ENCODE measurements around the gene RAB35. TPM values are rescaled to one million over a fixed set of nuclear protein-coding genes. Genes with fewer than 3 reads are reported as not detected.
"Not testable (repeated sequence)": the region's sequence is repeated elsewhere in the genome, so short reads cannot be mapped to it uniquely, and the experiment has no call there.

RAB35 gene
- total RNA-seq, 1 donor from 2014 or later: 53.1 TPM

DNA sequence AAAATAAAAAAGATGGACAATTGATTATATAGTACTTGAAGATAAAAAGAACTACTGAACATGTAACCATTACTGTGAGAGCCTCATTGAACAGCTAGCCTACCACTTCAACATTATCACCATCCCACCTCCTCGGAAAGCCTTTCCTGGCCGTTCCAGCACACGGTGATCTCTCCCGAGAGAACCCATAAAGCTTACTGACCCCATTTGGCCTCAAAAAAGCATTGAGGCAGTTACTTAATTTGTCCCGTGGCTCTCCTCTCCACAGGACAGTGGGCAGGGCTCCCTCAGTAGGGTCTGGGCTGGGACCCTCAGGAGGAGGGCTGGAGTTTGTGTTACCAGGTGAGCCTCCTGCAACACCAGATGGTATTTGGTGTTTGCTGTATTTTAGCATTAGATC lies 55.8 kb downstream of the RAB35 start:
- DNase-seq (ENCODE audit: low spot score): no peak

DNA sequence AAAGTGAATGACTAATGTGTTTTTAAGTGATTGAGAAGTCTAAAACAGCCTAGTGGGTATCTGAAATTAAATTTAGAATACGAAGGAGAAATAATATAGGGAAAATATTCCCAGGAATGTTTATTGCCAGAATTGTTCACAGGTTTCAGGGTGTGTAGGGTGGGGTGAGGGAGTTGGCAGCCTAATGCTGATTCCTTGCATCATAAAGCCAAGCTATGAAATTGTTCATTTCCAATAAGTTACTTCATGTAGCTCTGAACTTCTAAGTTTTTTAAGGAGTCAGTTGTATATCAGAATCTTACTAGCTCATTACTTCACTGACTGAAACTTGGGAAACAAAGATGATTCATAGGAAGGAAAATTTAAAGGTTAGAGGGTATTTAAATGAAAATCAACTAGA lies 56.4 kb downstream of the RAB35 start:
- no peak for DNase-seq (ENCODE audit: low spot score)

DNA sequence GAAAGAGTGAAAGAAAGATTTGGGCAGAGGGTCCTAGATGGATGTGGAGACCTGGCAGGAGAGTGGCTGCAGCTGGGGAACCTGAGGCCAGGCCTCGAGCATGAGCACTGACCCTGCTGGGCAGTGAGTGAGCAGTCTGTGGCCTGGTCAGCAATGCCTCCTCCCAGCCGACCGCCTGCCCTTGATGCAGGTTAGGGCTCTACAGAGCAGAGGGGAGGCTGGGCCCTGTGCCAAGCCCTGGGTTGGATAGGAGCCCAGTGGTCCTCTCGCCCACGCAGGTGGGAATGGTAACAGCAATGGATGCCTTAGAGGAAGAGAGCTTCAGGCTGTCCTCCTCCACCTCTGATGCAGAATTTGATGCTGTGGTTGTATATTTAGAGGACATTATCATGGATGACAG lies 59.8 kb downstream of the RAB35 start:
- no peak for DNase-seq (ENCODE audit: low spot score)

DNA sequence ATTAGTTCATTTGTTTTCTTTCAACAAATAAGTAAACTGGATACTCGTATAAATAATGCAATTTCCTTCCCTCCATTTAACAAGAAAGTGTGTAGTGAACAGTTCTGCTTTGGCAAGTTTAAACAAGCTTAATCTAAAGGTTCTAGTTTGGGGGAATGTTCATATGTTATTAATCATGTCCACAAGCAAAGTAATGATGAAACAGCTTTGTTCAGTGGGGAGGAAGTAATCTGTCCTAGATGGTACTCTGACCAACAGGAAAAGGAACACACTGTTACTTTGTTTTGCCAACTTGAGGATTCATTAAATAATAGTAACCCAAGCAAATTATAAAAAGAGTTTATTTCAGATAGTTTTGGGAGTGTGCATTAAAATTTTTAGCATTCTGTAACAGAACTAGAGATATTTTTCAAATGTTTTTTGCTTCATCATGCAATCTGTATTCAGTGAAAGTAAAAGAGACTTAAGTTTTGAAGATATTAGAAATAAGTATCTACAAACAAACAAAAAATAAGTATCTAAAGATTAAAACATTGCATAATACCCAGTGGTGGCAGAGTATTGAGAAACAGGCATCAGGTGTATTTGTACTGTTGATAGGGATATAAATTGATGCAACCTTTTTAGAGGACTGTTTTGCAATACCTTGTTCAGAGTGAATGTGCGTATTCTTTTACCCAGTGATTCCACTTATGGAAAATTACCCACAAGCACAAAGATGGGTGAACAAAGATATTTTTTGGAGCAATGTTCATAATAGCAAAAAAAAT lies 61.1 kb downstream of the RAB35 start:
- DNase-seq (ENCODE audit: low spot score): no peak

DNA sequence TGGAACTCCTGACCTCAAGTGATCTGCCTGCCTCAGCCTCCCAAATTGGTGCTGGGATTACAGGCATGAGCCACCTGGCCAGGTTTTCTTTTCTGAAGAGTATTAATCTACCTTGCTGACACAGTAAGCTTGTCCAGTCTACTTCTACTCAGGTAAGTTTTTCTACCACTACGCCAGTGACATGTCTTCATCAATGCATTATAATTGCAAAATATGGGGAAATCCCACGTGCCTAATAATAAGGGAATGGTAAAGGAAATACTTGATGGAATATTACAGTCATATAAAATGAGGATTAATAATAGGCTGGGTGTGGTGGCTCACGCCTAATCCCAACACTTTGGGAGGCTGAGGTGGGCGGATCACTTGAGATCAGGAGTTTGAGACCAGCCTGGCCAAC lies 62.3 kb downstream of the RAB35 start:
- no peak for DNase-seq (ENCODE audit: low spot score)

DNA sequence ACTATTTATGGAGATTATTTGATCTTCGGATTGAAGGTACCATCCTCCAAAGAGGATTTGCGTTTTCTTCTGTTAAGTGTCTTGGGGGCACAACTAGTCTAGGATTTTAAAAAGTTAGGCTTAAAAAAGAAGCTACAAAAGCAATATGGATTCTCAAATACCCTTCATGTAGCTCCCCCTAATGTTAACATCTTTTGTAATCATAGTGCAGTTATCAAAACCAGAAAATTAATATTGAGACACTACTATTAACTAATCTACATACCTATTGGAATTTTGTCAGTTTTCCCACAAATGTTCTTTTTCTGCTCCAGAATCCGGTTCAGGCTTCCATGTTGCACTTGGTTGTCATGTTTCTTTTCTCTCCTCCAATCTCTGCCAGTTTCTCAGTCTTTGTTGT lies 65.0 kb downstream of the RAB35 start:
- DNase-seq (ENCODE audit: low spot score): no peak

DNA sequence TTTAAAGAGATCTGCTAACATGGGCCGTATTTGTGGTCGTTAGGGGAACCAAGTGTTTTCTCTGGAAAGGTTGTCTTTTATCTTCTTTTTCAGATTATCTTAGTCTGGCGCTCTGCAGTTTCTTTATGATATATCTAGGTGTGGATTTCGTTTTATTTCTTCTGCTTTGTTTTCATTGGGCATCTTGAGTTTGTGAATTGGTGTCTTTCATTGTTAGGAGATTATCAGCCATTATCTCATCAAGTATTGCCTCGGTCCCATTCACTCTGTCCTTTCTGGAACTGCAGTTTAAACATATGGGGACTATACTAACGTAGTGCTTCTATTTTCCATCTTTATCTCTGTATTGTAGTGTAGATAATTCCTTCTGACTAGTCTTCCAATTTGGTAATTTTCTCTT lies 67.1 kb downstream of the RAB35 start:
- no peak for DNase-seq (ENCODE audit: low spot score)

DNA sequence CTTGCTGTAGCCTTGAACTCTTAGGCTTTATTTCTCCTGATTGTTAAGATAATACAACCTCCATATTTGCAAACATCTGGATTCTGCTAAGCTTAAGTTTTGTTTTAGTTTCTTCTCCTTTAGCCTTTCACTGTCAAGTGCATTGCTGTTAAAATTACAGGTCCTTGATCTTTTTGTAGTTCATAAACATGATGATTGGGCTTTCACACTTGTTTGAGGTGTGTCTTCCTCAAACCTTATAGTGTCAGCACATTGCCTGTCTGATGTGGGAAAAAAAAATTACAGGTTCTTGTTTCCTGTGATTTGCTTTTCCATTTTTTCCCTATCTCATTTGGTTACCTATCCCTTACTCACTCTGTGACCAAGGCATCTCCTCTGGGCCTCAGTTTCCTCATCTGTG lies 68.3 kb downstream of the RAB35 start:
- DNase-seq (ENCODE audit: low spot score): no peak

DNA sequence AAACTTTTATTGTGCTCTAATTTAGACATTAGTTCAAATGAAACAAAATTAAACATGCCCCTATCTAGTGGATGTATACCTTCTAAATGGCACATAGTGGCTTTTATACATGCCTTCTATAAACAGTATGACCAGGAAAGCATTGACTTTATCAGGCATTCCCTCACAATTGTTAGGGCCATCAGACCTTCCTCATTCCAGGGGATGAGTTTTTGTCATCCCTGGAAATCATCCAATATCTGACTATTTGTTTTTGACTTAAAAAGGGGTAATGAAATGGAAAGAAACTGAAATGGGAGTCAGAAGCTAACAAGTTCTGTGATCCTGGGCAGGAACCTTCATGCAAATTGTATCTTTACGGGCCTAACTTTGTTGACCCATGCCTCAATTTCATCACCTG lies 69.5 kb downstream of the RAB35 start:
- DNase-seq (ENCODE audit: low spot score): no peak

DNA sequence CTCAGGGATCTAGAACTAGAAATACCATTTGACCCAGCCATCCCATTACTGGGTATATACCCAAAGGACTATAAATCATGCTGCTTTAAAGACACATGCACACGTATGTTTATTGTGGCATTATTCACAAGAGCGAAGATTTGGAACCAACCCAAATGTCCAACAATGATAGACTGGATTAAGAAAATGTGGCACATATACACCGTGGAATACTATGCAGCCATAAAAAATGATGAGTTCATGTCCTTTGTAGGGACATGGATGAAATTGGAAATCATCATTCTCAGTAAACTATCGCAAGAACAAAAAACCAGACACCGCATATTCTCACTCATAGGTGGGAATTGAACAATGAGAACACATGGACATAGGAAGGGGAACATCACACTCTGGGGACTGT lies 71.2 kb downstream of the RAB35 start:
- not testable (repeated sequence) for DNase-seq (ENCODE audit: low spot score)

Other genes with a start within 250 kb of the RAB35 start
- gene CIT, start 239.4 kb downstream of the RAB35 start, total RNA-seq: 4.4 TPM
- gene BICDL1, start 127.5 kb downstream of the RAB35 start, total RNA-seq: 26.7 TPM
- 80.4 TPM for gene GCN1, start 78.0 kb upstream of the RAB35 start, total RNA-seq
- gene RPLP0, start 84.4 kb upstream of the RAB35 start, total RNA-seq: 1,053 TPM
- gene PXN, start 149.0 kb upstream of the RAB35 start, total RNA-seq: 119 TPM
- 5,171 TPM for gene RNU4-2, start 175.2 kb upstream of the RAB35 start, total RNA-seq
- gene RNU4-1, start 176.5 kb upstream of the RAB35 start, total RNA-seq: 1,216 TPM
- gene SIRT4, start 185.6 kb upstream of the RAB35 start, total RNA-seq: 3.8 TPM
- 4.7 TPM for gene PLA2G1B, start 211.0 kb upstream of the RAB35 start, total RNA-seq